HG03439 (cell line): Measurements from ENCODE around the gene CES4A.
"Not testable (repeated sequence)": the region's sequence is repeated elsewhere in the genome, so short reads cannot be mapped to it uniquely, and the experiment has no call there.

Source experiments
- ATAC-seq: cut with Tn5 transposase; IDR thresholded peaks from one replicate; pipeline ENCODE4 v1.9.1; 2021; ENCODE audit warnings: mild to moderate bottlenecking, moderate library complexity; ENCODE audit not compliant: unreplicated experiment

Gene CES4A

GRCh38 chr16:67041520-67041919 lies 53.1 kb downstream of the CES4A start:
- not testable (repeated sequence) for ATAC-seq

GRCh38 chr16:67043420-67043819 lies 55.0 kb downstream of the CES4A start:
- ATAC-seq = no peak

- no peak for ATAC-seq
Measured at GRCh38 chr16:67050796-67051195, 62.4 kb downstream of the CES4A start.

GRCh38 chr16:67052399-67052798 lies 64.0 kb downstream of the CES4A start:
- no peak for ATAC-seq

- ATAC-seq = no peak
Measured at GRCh38 chr16:67053767-67054334, 65.5 kb downstream of the CES4A start.

GRCh38 chr16:67054901-67055300 lies 66.5 kb downstream of the CES4A start:
- ATAC-seq = no peak

- no peak for ATAC-seq
Measured at GRCh38 chr16:67055712-67056487, 67.5 kb downstream of the CES4A start.
